WI38 (cell line): ENCODE data around the gene CIB4.
"Not testable (repeated sequence)": the region's sequence is repeated elsewhere in the genome, so short reads cannot be mapped to it uniquely, and the experiment has no call there.

Experiments
- H3K4me3 ChIP-seq: 2 replicates; pipeline ENCODE4 v1.5.1; 2011; ENCODE audit warnings: low read depth, mild to moderate bottlenecking, control low read depth, low read length
- TF ChIP-seq, protein P1 (sequence below): IDR thresholded peaks from 2 replicates; pipeline ENCODE4 v1.5.1; 2012; ENCODE audit warnings: low read depth, mild to moderate bottlenecking, control low read depth, low read length

Gene CIB4

DNA sequence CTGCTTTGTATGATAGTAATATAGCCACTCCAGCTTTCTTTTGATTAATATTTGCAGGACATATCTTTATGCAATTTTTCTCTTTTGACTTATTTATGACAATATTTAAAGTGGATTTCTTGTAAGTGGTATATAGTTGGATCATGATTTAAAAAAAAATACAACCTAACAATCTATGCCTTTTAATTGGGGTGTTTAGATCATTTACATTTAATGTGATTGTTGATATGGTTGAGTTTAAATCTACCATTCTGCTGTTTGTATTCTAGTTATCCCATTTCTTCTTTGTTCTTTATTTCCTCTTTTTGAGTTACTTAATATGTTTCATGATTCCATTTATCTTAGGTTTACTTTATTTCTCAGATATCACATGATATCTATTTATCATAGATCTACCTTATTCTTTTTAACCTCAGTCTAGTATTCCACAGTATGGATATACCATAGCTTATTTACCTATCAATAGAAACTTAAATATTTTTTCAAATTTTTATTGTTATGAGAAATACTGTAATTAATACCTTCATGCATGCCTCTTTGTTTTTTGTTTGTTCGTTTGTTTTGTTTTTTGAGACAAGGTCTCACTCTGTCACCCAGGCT, 19.3 kb upstream of the CIB4 start:
- H3K4me3 ChIP-seq = no peak overlapping the region
- TF ChIP-seq, protein P1, sequence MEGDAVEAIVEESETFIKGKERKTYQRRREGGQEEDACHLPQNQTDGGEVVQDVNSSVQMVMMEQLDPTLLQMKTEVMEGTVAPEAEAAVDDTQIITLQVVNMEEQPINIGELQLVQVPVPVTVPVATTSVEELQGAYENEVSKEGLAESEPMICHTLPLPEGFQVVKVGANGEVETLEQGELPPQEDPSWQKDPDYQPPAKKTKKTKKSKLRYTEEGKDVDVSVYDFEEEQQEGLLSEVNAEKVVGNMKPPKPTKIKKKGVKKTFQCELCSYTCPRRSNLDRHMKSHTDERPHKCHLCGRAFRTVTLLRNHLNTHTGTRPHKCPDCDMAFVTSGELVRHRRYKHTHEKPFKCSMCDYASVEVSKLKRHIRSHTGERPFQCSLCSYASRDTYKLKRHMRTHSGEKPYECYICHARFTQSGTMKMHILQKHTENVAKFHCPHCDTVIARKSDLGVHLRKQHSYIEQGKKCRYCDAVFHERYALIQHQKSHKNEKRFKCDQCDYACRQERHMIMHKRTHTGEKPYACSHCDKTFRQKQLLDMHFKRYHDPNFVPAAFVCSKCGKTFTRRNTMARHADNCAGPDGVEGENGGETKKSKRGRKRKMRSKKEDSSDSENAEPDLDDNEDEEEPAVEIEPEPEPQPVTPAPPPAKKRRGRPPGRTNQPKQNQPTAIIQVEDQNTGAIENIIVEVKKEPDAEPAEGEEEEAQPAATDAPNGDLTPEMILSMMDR = no peak

DNA sequence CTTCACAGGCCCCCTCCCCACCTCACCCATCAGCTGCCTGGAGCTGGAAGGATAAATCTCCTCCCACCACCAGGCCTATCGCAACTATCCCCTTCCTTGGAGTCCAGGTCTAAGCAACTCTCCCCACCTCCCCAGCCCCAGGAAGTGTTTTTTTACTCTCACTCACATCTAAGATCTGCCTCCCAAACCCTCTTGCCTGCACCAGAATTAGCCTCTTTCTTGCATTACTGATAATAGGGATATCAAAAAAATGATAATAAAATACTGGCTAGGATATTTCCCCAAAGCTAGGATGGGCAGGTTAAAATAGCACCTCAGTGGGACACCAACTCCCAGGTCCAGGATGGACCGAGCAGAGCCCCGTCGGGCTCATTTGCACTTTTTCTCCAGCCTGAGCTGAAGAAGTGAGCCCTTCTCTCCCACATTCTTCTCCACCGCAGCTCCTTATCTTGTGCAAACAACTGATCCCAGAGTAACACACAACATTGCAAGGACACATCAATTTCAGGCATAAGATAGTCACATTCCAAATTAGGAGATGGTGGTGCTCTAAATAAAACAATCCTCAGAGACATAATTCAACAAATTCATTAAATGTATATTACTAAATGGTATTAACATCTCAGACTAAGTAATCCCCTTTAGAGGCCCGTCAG, 17.7 kb upstream of the CIB4 start:
- no peak overlapping the region for H3K4me3 ChIP-seq
- TF ChIP-seq, protein P1 = no peak

DNA sequence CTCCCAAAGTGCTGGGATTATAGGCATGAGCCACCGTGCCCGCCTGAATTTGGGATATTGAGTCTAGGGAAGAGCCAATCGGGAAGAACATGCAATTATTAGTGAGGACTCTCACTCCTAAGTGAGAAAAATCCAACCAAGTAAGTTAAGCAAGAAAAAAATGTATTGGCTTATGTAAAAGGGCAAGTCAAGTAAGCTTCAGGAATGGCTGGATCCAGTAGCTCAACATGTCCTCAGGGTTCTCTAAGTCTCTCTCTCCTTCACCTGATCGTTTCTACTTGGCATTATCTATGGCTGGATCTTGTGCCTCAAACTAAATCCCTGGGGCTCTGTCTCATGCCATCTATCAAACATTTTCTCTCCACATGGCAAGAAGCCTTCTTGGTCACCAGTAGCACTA, 16.1 kb upstream of the CIB4 start:
- H3K4me3 ChIP-seq = no peak overlapping the region
- TF ChIP-seq, protein P1 = no peak

DNA sequence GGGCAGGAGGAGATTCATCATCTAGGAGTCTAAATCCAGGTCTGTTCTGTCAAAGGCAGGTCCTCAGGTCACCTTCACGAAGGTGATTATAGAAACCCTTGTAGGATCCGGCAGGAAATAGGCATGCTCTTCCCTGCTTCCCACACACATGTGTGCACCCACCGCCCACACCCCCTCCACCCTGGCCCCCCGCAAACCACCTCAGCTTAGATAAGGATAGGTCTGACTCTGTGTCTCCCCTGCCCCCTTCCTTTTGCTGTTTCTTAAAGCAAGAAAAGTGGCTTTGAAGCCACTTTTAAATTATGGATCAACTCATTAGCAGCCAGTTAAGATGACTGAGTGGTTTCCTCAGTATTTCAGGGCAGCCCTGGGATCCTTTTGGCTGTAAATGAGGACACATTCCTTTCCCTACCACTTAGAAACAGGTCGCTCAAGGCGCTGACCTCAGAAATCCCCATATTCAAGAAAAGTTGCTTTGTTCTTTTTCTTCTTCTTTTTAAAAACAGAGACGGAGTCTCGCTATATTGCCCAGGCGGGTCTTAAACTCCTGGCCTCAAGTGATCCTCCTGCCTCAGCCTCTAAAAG, 14.5 kb upstream of the CIB4 start:
- TF ChIP-seq, protein P1 = no peak
- H3K4me3 ChIP-seq = no peak overlapping the region

DNA sequence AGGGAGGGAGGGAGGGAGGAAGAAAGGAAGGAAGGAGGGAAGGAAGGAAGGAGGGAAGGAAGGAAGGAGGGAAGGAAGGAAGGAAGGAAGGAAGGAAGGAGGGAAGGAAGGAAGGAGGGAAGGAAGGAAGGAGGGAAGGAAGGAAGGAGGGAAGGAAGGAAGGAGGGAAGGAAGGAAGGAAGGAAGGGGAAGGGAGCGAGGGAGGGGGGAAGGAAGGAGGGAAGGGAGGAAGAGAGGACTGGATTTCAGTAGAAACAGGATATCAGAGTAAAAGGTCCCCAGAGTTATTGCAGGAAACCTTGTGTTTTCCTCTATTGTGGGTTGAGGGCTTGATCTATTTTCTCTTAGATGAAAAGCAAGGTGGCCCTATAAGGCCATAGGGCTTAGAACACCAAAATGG, 14.0 kb upstream of the CIB4 start:
- not testable (repeated sequence) for H3K4me3 ChIP-seq

DNA sequence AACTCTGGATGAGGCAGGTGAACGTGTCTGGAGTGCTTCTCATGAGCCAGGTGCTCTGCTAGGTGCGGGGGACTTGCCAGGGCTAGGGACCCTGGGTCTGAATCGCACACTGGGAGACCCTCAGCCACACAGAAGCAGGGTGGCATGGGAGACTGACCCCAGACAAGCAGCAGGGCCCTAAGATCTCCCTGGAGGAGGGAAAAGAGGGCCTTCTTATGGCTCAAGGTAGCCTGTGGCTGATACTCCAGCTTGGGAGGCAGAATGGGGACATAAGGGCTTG, 12.8 kb upstream of the CIB4 start:
- no peak overlapping the region for H3K4me3 ChIP-seq
- TF ChIP-seq, protein P1 = no peak

DNA sequence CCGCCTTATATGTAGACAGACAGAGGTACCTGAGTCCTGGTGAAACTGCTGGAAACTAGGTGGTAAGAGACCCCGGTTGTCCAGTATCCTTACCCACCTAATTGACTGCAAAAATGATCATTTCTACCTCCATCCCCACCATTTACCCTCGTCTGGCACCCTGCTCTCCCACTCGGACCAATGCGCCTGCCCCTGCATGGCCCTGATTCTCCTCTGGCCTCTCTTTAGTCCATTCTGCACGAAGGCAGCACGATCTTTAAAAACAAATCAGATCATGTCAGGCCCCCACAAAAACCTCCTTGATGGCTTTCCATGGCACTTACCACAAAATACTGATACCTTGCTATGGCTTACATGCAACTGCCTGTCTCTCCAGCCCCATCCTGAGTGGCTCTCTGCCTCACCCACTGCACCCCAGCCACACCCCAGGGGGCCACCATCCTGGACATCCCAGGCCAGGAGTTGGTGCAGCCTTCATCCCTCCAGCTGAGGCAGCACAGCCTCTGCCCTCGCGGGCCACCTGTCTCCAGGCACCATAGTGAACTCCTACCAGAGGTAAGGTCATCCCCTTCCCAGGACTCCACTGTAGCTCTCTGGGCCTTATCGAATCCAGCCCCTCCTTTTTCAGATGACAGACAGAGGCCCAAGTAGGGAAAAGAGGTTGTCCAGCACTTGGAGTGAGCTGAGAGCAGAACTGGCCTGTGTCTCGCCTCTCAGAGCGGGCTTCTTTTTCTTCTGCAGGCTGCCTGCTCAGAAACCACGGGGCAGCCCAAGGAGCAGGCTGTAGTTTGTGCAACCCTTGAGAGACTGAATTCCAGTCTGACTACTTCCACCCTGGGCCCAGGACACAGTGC, 12.3 kb upstream of the CIB4 start:
- no peak overlapping the region for H3K4me3 ChIP-seq
- TF ChIP-seq, protein P1 = no peak
